Uterus (tissue), 4 donors: Measurements from ENCODE around the gene ATP6V0A4. TPM values are rescaled to one million over a fixed set of nuclear protein-coding genes. Genes with fewer than 3 reads are reported as not detected.

Experiments used
- DNase-seq, 2 donors: peaks; one replicate each; pipeline ENCODE4 v3.0.0-alpha.2; 2019 to 2020
- H3K27ac ChIP-seq, 2 donors: fragments of 200-600 bp; sonication (generic); 1 replicate in 1 of 2; 2 replicates in 1 of 2; pipeline ENCODE4 v1.5.1; 2016 to 2018
- H3K27me3 ChIP-seq, 2 donors: fragments of 200-600 bp; sonication (generic); one replicate each; pipeline ENCODE4 v1.5.1; 2018 to 2019; ENCODE audit warnings: control low read depth in 1 of 2
- H3K36me3 ChIP-seq, 2 donors: fragments of 200-600 bp; sonication (generic); one replicate each; pipeline ENCODE4 v1.5.1; 2019; ENCODE audit warnings: control low read depth in 1 of 2
- H3K4me1 ChIP-seq, 2 donors: fragments of 200-600 bp; sonication (generic); one replicate each; pipeline ENCODE4 v1.5.1; 2018 to 2019; ENCODE audit warnings: control low read depth in 1 of 2
- H3K4me3 ChIP-seq, 2 donors: fragments of 200-600 bp; sonication (generic); 1 replicate in 1 of 2; 2 replicates in 1 of 2; pipeline ENCODE4 v1.5.1; 2018 to 2019; ENCODE audit warnings: mild to moderate bottlenecking in 1 of 2
- H3K9me3 ChIP-seq, 2 donors: fragments of 200-600 bp; sonication (generic); one replicate each; pipeline ENCODE4 v1.5.1; 2019; ENCODE audit warnings: control low read depth in 1 of 2
- CTCF ChIP-seq, 4 experiments: fragments of 200-600 bp in 2 of 4; fragments of 450-650 bp in 2 of 4; sonication (generic) in 2 of 4; IDR thresholded peaks; one replicate each; pipeline ENCODE4 v1.5.1; 2016 to 2019; ENCODE audit warnings: antibody characterized with exemption in 4 of 4, mild to moderate bottlenecking in 2 of 4, moderate library complexity in 1 of 4
- POLR2A ChIP-seq, 2 donors: fragments of 450-650 bp; IDR thresholded peaks; one replicate each; pipeline ENCODE4 v1.6.1; 2016; ENCODE audit warnings: antibody characterized with exemption in 2 of 2, mild to moderate bottlenecking in 1 of 2, moderate library complexity in 1 of 2
- intact Hi-C: fragments of 100-400 bp; cut with DNase I; formaldehyde crosslinking; loops from one replicate; pipeline ENCODE4 v1.15.1; 2023; ENCODE audit warnings: low total_unique reads
- total RNA-seq, 4 donors: library from RNA; depleted of rRNA in 3 of 4; stranded (reverse); fragments of >200 nt in 3 of 4; gene quantifications; one replicate each; pipeline versions ENCODE4 v1.1.0 to v1.2.4, GENCODE V29; 2014 to 2023
- donor health status: DM: yes; HTN: yes; CAD: no.

The ATP6V0A4 gene
- not detected for total RNA-seq

GRCh38 chr7:138797715-138798320 is at the start of gene ATP6V0A4, which contains the start of gene TMEM213:
Gene ATP6V0A4, minus strand, starts transcription at chr7:138798196. Its CDS starts 26,949 bp downstream, at chr7:138771247.
Gene TMEM213, plus strand, starts transcription at chr7:138797994. Its CDS starts 111 bp downstream, at chr7:138798105.
- no peak within 1 kb of the TSS for H3K27ac ChIP-seq
- intact Hi-C loops: no loop called here
- no peak within 1 kb of the TSS for H3K4me3 ChIP-seq
- no peak for DNase-seq
- no peaks in the 10 kb centered on the region for H3K9me3 ChIP-seq
- no peak for TF ChIP-seq CTCF (IDR thresholded peaks at IDR 0.05)
- no peak for TF ChIP-seq POLR2A (IDR thresholded peaks at IDR 0.05)
- no peaks in the 10 kb centered on the region for H3K27me3 ChIP-seq
- no peaks in the 10 kb centered on the region for H3K4me1 ChIP-seq
- no peaks in the 10 kb centered on the region for H3K36me3 ChIP-seq

- H3K4me3 ChIP-seq: no peak overlapping the region
- DNase-seq: no peak
- H3K9me3 ChIP-seq: no peaks in the 10 kb centered on the region
- H3K4me1 ChIP-seq: no peaks in the 10 kb centered on the region
- H3K36me3 ChIP-seq: no peaks in the 10 kb centered on the region
- H3K27me3 ChIP-seq: no peaks in the 10 kb centered on the region
- no peak overlapping the region for H3K27ac ChIP-seq
- intact Hi-C loops: no loop called here
- no peak for TF ChIP-seq POLR2A (IDR thresholded peaks at IDR 0.05)
- no peak for TF ChIP-seq CTCF (IDR thresholded peaks at IDR 0.05)
Observed at GRCh38 chr7:138845711-138846110, 47.7 kb upstream of the ATP6V0A4 start.

GRCh38 chr7:138843632-138844580 is 45.9 kb upstream of the ATP6V0A4 start:
- no peak for TF ChIP-seq CTCF (IDR thresholded peaks at IDR 0.05)
- TF ChIP-seq POLR2A (IDR thresholded peaks at IDR 0.05): no peak
- no peak overlapping the region for H3K4me3 ChIP-seq
- H3K4me1 ChIP-seq: no peaks in the 10 kb centered on the region
- H3K9me3 ChIP-seq: no peaks in the 10 kb centered on the region
- no peak for DNase-seq
- no peaks in the 10 kb centered on the region for H3K36me3 ChIP-seq
- H3K27ac ChIP-seq: no peak overlapping the region
- intact Hi-C loops: no loop called here
- H3K27me3 ChIP-seq: no peaks in the 10 kb centered on the region

- H3K4me1 ChIP-seq: no peaks in the 10 kb centered on the region
- H3K9me3 ChIP-seq: no peaks in the 10 kb centered on the region
- H3K27ac ChIP-seq: no peak overlapping the region
- no peaks in the 10 kb centered on the region for H3K27me3 ChIP-seq
- DNase-seq: no peak
- TF ChIP-seq CTCF (IDR thresholded peaks at IDR 0.05) (no peak), POLR2A (IDR thresholded peaks at IDR 0.05) (no peak)
- no peaks in the 10 kb centered on the region for H3K36me3 ChIP-seq
- H3K4me3 ChIP-seq: no peak overlapping the region
- intact Hi-C loops: no loop called here
Observed at GRCh38 chr7:138842111-138842510, 44.1 kb upstream of the ATP6V0A4 start.

- Histone ChIP-seq H3K4me1 (no peaks in the 10 kb centered on the region), H3K27me3 (no peaks in the 10 kb centered on the region), H3K9me3 (no peaks in the 10 kb centered on the region), H3K27ac (peak overlapping the region in 1 of 2 donors; percentile 13), H3K36me3 (no peaks in the 10 kb centered on the region), H3K4me3 (no peak overlapping the region)
- intact Hi-C loops: no loop called here
- DNase-seq: no peak
- TF ChIP-seq POLR2A (IDR thresholded peaks at IDR 0.05) (no peak), CTCF (IDR thresholded peaks at IDR 0.05) (no peak)
Observed at GRCh38 chr7:138838166-138838565, 40.2 kb upstream of the ATP6V0A4 start.
